Stimulated activated effector memory CD8-positive, alpha-beta T cell treated with anti-CD3 and anti-CD28 coated beads, Interleukin-12 subunit alpha, Interleukin-12 subunit beta, amount 100 ng/mL, for 72 hours (primary cell): ENCODE measurements around the gene LAMB2.

ENCODE experiments used
- ATAC-seq: fragments of 150-1000 bp; cut with Tn5 transposase; 2 replicates; pipeline ENCODE4 v1.10.0; 2021
- DNase-seq, 2 donors: peaks; one replicate each; pipeline ENCODE4 v3.0.0; 2021 to 2022; ENCODE audit warnings: low spot score in 2 of 2
- H3K27ac Mint-ChIP-seq: one replicate; pipeline ENCODE4 v1.8.0; 2022; ENCODE audit warnings: mild to moderate bottlenecking, mixed read lengths
- H3K36me3 Mint-ChIP-seq: one replicate; pipeline ENCODE4 v1.8.0; 2022; ENCODE audit warnings: mild to moderate bottlenecking, mixed read lengths
- H3K4me1 Mint-ChIP-seq: one replicate; pipeline ENCODE4 v1.8.0; 2022; ENCODE audit warnings: mixed read lengths
- H3K4me3 Mint-ChIP-seq: one replicate; pipeline ENCODE4 v1.8.0; 2022; ENCODE audit warnings: mild to moderate bottlenecking, mixed read lengths
- H3K9me3 Mint-ChIP-seq: one replicate; pipeline ENCODE4 v1.8.0; 2022; ENCODE audit warnings: mixed read lengths

LAMB2 gene

GRCh38 chr3:49079270-49079669, 53.6 kb downstream of the LAMB2 start:
- peaks cover 96% of the 10 kb centered on the region for H3K36me3 Mint-ChIP-seq
- H3K27ac Mint-ChIP-seq = no peak overlapping the region
- no peaks in the 10 kb centered on the region for H3K9me3 Mint-ChIP-seq
- DNase-seq = no peak
- H3K4me1 Mint-ChIP-seq = no peaks in the 10 kb centered on the region
- no peak overlapping the region for H3K4me3 Mint-ChIP-seq
- ATAC-seq = no peak

GRCh38 chr3:49076646-49077045, 56.2 kb downstream of the LAMB2 start:
- DNase-seq = no peak
- no peak overlapping the region for H3K4me3 Mint-ChIP-seq
- no peaks in the 10 kb centered on the region for H3K9me3 Mint-ChIP-seq
- no peak overlapping the region for H3K27ac Mint-ChIP-seq
- peaks cover 99% of the 10 kb centered on the region for H3K36me3 Mint-ChIP-seq
- no peak for ATAC-seq
- H3K4me1 Mint-ChIP-seq = no peaks in the 10 kb centered on the region

DNA sequence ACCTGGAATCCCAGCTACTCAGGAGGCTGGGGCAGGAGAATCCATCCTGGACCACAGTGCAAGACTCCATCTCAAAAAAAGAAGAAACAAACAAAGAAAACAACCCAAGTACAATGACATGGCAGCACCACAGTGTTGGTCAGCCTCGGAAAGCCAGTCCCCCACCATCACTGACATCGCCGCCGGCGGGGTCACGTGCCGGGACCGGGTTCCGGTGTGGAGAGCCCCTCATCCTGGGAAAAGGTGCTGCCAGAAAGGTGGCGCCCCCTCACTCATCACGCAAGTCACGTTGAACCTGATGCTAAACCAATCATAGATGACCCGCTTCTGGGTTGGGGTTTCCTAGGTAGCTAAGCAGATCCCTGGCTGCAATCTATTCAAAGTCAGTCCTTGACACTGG, 56.7 kb downstream of the LAMB2 start:
- H3K9me3 Mint-ChIP-seq = no peaks in the 10 kb centered on the region
- DNase-seq = no peak
- H3K36me3 Mint-ChIP-seq = peaks cover 100% of the 10 kb centered on the region
- no peak for ATAC-seq
- no peak overlapping the region for H3K27ac Mint-ChIP-seq
- H3K4me1 Mint-ChIP-seq = no peaks in the 10 kb centered on the region
- H3K4me3 Mint-ChIP-seq = no peak overlapping the region
